Activated naive CD8-positive, alpha-beta T cell (primary cell): ENCODE measurements around the gene KIF14.
"Not testable (repeated sequence)": the region's sequence is repeated elsewhere in the genome, so short reads cannot be mapped to it uniquely, and the experiment has no call there.

Source experiments
- H3K27ac Mint-ChIP-seq: one replicate; pipeline ENCODE4 v1.8.0; 2021; ENCODE audit warnings: mixed read lengths
- H3K27me3 Mint-ChIP-seq: one replicate; pipeline ENCODE4 v1.8.0; 2021; ENCODE audit warnings: mixed read lengths
- H3K36me3 Mint-ChIP-seq: one replicate; pipeline ENCODE4 v1.8.0; 2021; ENCODE audit warnings: mixed read lengths
- H3K4me1 Mint-ChIP-seq: one replicate; pipeline ENCODE4 v1.8.0; 2021; ENCODE audit warnings: low read depth, mixed read lengths
- H3K4me3 Mint-ChIP-seq: one replicate; pipeline ENCODE4 v1.8.0; 2021; ENCODE audit warnings: mild to moderate bottlenecking, mixed read lengths
- H3K9me3 Mint-ChIP-seq: one replicate; pipeline ENCODE4 v1.8.0; 2021; ENCODE audit warnings: low read depth, mixed read lengths

KIF14 gene

GRCh38 chr1:200644021-200644420 lies 23.5 kb upstream of the KIF14 start:
- H3K27ac Mint-ChIP-seq = no peak overlapping the region
- no peak overlapping the region for H3K4me3 Mint-ChIP-seq
- peaks cover 9% of the 10 kb centered on the region for H3K36me3 Mint-ChIP-seq
- H3K27me3 Mint-ChIP-seq = no peaks in the 10 kb centered on the region
- H3K4me1 Mint-ChIP-seq = peaks cover 3% of the 10 kb centered on the region
- no peaks in the 10 kb centered on the region for H3K9me3 Mint-ChIP-seq

- Mint-ChIP-seq H3K27me3 (no peaks in the 10 kb centered on the region), H3K36me3 (peaks cover 9% of the 10 kb centered on the region), H3K4me3 (no peak overlapping the region), H3K4me1 (peaks cover 3% of the 10 kb centered on the region), H3K27ac (no peak overlapping the region), H3K9me3 (no peaks in the 10 kb centered on the region)
Observed at GRCh38 chr1:200642481-200642880, 21.9 kb upstream of the KIF14 start.

- Mint-ChIP-seq H3K9me3 (no peaks in the 10 kb centered on the region), H3K4me1 (peaks cover 3% of the 10 kb centered on the region), H3K27ac (no peak overlapping the region)
Observed at GRCh38 chr1:200640963-200641401, 20.4 kb upstream of the KIF14 start.

GRCh38 chr1:200640373-200640962 lies 19.9 kb upstream of the KIF14 start:
- Mint-ChIP-seq H3K9me3 (no peaks in the 10 kb centered on the region), H3K27ac (no peak overlapping the region), H3K4me3 (no peak overlapping the region), H3K4me1 (peaks cover 3% of the 10 kb centered on the region), H3K27me3 (no peaks in the 10 kb centered on the region), H3K36me3 (no peaks in the 10 kb centered on the region)

More at GRCh38 chr1:200640963-200641401, 20.4 kb upstream of the KIF14 start:
- Mint-ChIP-seq H3K36me3 (no peaks in the 10 kb centered on the region), H3K4me3 (no peak overlapping the region), H3K27me3 (no peaks in the 10 kb centered on the region)

- no peak overlapping the region for H3K4me3 Mint-ChIP-seq
- no peaks in the 10 kb centered on the region for H3K36me3 Mint-ChIP-seq
- no peaks in the 10 kb centered on the region for H3K27me3 Mint-ChIP-seq
- peaks cover 3% of the 10 kb centered on the region for H3K4me1 Mint-ChIP-seq
- H3K27ac Mint-ChIP-seq = no peak overlapping the region
- no peaks in the 10 kb centered on the region for H3K9me3 Mint-ChIP-seq
Observed at GRCh38 chr1:200638073-200638472, 17.5 kb upstream of the KIF14 start.

GRCh38 chr1:200636681-200637080 lies 16.1 kb upstream of the KIF14 start:
- no peaks in the 10 kb centered on the region for H3K36me3 Mint-ChIP-seq
- H3K9me3 Mint-ChIP-seq = no peaks in the 10 kb centered on the region
- H3K4me1 Mint-ChIP-seq = peaks cover 3% of the 10 kb centered on the region
- no peak overlapping the region for H3K4me3 Mint-ChIP-seq
- no peak overlapping the region for H3K27ac Mint-ChIP-seq
- no peaks in the 10 kb centered on the region for H3K27me3 Mint-ChIP-seq

- no peak overlapping the region for H3K27ac Mint-ChIP-seq
- no peaks in the 10 kb centered on the region for H3K9me3 Mint-ChIP-seq
Observed at GRCh38 chr1:200634261-200635122, 13.9 kb upstream of the KIF14 start.

GRCh38 chr1:200631375-200631774 lies 10.8 kb upstream of the KIF14 start:
- Mint-ChIP-seq H3K4me3 (no peak overlapping the region), H3K9me3 (no peaks in the 10 kb centered on the region), H3K4me1 (peaks cover 20% of the 10 kb centered on the region), H3K27ac (no peak overlapping the region), H3K27me3 (no peaks in the 10 kb centered on the region), H3K36me3 (no peaks in the 10 kb centered on the region)

More at GRCh38 chr1:200634261-200635122, 13.9 kb upstream of the KIF14 start:
- no peaks in the 10 kb centered on the region for H3K36me3 Mint-ChIP-seq
- no peaks in the 10 kb centered on the region for H3K27me3 Mint-ChIP-seq
- no peak overlapping the region for H3K4me3 Mint-ChIP-seq
- H3K4me1 Mint-ChIP-seq = no peaks in the 10 kb centered on the region

- H3K4me3 Mint-ChIP-seq, H3K27me3 Mint-ChIP-seq, H3K27ac Mint-ChIP-seq, H3K36me3 Mint-ChIP-seq, H3K9me3 Mint-ChIP-seq: not testable (repeated sequence)
- peaks cover 24% of the 10 kb centered on the region for H3K4me1 Mint-ChIP-seq
Observed at GRCh38 chr1:200630515-200630899, 10.0 kb upstream of the KIF14 start.

- Mint-ChIP-seq H3K9me3 (no peaks in the 10 kb centered on the region), H3K27me3 (no peaks in the 10 kb centered on the region), H3K4me1 (peaks cover 30% of the 10 kb centered on the region), H3K36me3 (no peaks in the 10 kb centered on the region), H3K4me3 (no peak overlapping the region), H3K27ac (no peak overlapping the region)
Observed at GRCh38 chr1:200629876-200630514, 9.4 kb upstream of the KIF14 start.

- H3K4me1 Mint-ChIP-seq = peaks cover 34% of the 10 kb centered on the region
- peak overlapping the region; percentile 35 for H3K4me3 Mint-ChIP-seq
- no peaks in the 10 kb centered on the region for H3K36me3 Mint-ChIP-seq
- peak overlapping the region; percentile 50 for H3K27ac Mint-ChIP-seq
- H3K27me3 Mint-ChIP-seq = no peaks in the 10 kb centered on the region
- H3K9me3 Mint-ChIP-seq = no peaks in the 10 kb centered on the region
Observed at GRCh38 chr1:200628223-200628881, 7.8 kb upstream of the KIF14 start.

- H3K9me3 Mint-ChIP-seq = no peaks in the 10 kb centered on the region
- H3K27ac Mint-ChIP-seq = peak overlapping the region; percentile 50
- H3K36me3 Mint-ChIP-seq = no peaks in the 10 kb centered on the region
- no peaks in the 10 kb centered on the region for H3K27me3 Mint-ChIP-seq
- peak overlapping the region; percentile 35 for H3K4me3 Mint-ChIP-seq
- H3K4me1 Mint-ChIP-seq = peaks cover 34% of the 10 kb centered on the region
Observed at GRCh38 chr1:200627575-200628222, 7.1 kb upstream of the KIF14 start.

GRCh38 chr1:200626853-200627534 lies 6.4 kb upstream of the KIF14 start:
- no peak overlapping the region for H3K4me3 Mint-ChIP-seq
- no peaks in the 10 kb centered on the region for H3K27me3 Mint-ChIP-seq

GRCh38 chr1:200625381-200625824 lies 4.9 kb upstream of the KIF14 start:
- Mint-ChIP-seq H3K27me3 (no peaks in the 10 kb centered on the region), H3K36me3 (no peaks in the 10 kb centered on the region), H3K9me3 (no peaks in the 10 kb centered on the region), H3K27ac (peak overlapping the region; percentile 70), H3K4me1 (peaks cover 41% of the 10 kb centered on the region), H3K4me3 (no peak overlapping the region)

More at GRCh38 chr1:200626853-200627534, 6.4 kb upstream of the KIF14 start:
- Mint-ChIP-seq H3K27ac (no peak overlapping the region), H3K4me1 (peaks cover 37% of the 10 kb centered on the region), H3K9me3 (no peaks in the 10 kb centered on the region), H3K36me3 (no peaks in the 10 kb centered on the region)
